C4-2B (cell line): ENCODE measurements around the gene LMNTD2.

Experiments used
- H3K27ac ChIP-seq: fragments of 450-650 bp; 2 replicates; pipeline ENCODE4 v1.5.1; 2017
- CTCF ChIP-seq: fragments of 450-650 bp; conservative IDR thresholded peaks from 2 replicates; pipeline ENCODE4 v1.5.1; 2017; ENCODE audit warnings: mild to moderate bottlenecking
- ZFX ChIP-seq: fragments of 450-650 bp; IDR thresholded peaks from 2 replicates; pipeline ENCODE4 v1.6.1; 2017

LMNTD2 gene

GRCh38 chr11:539971-540481 lies 20.5 kb downstream of the LMNTD2 start:
- no peak overlapping the region for H3K27ac ChIP-seq

GRCh38 chr11:538431-539051 lies 22.0 kb downstream of the LMNTD2 start:
- TF ChIP-seq CTCF: no peak
- TF ChIP-seq ZFX: no peak
- peak overlapping the region; percentile 95; the same call in 1 of the 2 replicates for H3K27ac ChIP-seq

More at GRCh38 chr11:539971-540481, 20.5 kb downstream of the LMNTD2 start:
- TF ChIP-seq CTCF (no peak), ZFX (no peak)

GRCh38 chr11:537622-538430 lies 22.7 kb downstream of the LMNTD2 start:
- peak overlapping the region; percentile 95 for H3K27ac ChIP-seq

GRCh38 chr11:536841-537621 lies 23.5 kb downstream of the LMNTD2 start, which contains the start of gene LRRC56:
Gene LRRC56 (plus strand): TSS chr11:537527. CDS start chr11:540685, 3,158 bp downstream.
- no peak for TF ChIP-seq CTCF
- no peak for TF ChIP-seq ZFX
- H3K27ac ChIP-seq: peak within 1 kb of the TSS; percentile 95

More at GRCh38 chr11:537622-538430, 22.7 kb downstream of the LMNTD2 start:
- TF ChIP-seq CTCF: no peak
- no peak for TF ChIP-seq ZFX

GRCh38 chr11:535519-536454 lies 24.8 kb downstream of the LMNTD2 start, which contains the start of gene HRAS:
Gene HRAS (minus strand): TSS chr11:535576.
- TF ChIP-seq ZFX: no peak
- TF ChIP-seq CTCF: no peak; the same call in 1 of the 2 replicates
- peak within 1 kb of the TSS; percentile 95 for H3K27ac ChIP-seq

- TF ChIP-seq ZFX (no peak), CTCF (peak; percentile 82)
- H3K27ac ChIP-seq: peak overlapping the region; percentile 95
These were observed 25.4 kb downstream of the LMNTD2 start for GRCh38 chr11:535210-535518.
